CD4-positive, CD25-positive, alpha-beta regulatory T cell (primary cell): Measurements from ENCODE around the gene PPP2R5D. TPM values are rescaled to one million over a fixed set of nuclear protein-coding genes. Genes with fewer than 3 reads are reported as not detected.

ENCODE experiments used
- ATAC-seq, 2 donors: fragments of 150-1000 bp; cut with Tn5 transposase; one replicate each; pipeline ENCODE4 v1.10.0; 2021; ENCODE audit warnings: low read depth in 2 of 2, moderate number of reproducible peaks in 2 of 2, moderate library complexity in 1 of 2
- DNase-seq, 3 donors: peaks; one replicate each; pipeline versions ENCODE4 v3.0.0 to v3.0.0-alpha.2; 2012 to 2022; ENCODE audit warnings: mixed read lengths in 1 of 3
- H3K27ac ChIP-seq: one replicate; pipeline ENCODE4 v1.7.0; 2013; ENCODE audit warnings: mild to moderate bottlenecking, low read length; ENCODE audit not compliant: insufficient read depth, poor library complexity, severe bottlenecking
- H3K27me3 ChIP-seq: one replicate; pipeline ENCODE4 v1.7.0; 2013; ENCODE audit warnings: low read length; ENCODE audit not compliant: control insufficient read depth, insufficient read depth
- H3K36me3 ChIP-seq: one replicate; pipeline ENCODE4 v1.7.0; 2013; ENCODE audit warnings: mild to moderate bottlenecking, low read length, moderate library complexity; ENCODE audit not compliant: control insufficient read depth, insufficient read depth
- H3K4me1 ChIP-seq: 2 replicates; pipeline ENCODE4 v1.7.0; 2013; ENCODE audit warnings: mild to moderate bottlenecking, low read length; ENCODE audit not compliant: insufficient read depth, control insufficient read depth, poor library complexity, severe bottlenecking
- H3K4me3 ChIP-seq: one replicate; pipeline ENCODE4 v1.7.0; 2013; ENCODE audit warnings: low read depth, mild to moderate bottlenecking, low read length, moderate library complexity
- H3K9me3 ChIP-seq, 2 experiments: 1 replicate in 1 of 2; 2 replicates in 1 of 2; pipeline ENCODE4 v1.7.0; 2013; ENCODE audit warnings: low read length in 2 of 2, mild to moderate bottlenecking in 1 of 2, moderate library complexity in 1 of 2; ENCODE audit not compliant: control insufficient read depth in 2 of 2
- H3K27ac Mint-ChIP-seq, 3 donors: one replicate each; pipeline ENCODE4 v1.8.0; 2020 to 2022; ENCODE audit warnings: mild to moderate bottlenecking in 3 of 3, mixed read lengths in 3 of 3, moderate library complexity in 2 of 3
- H3K27me3 Mint-ChIP-seq: one replicate; pipeline ENCODE4 v1.8.0; 2022; ENCODE audit warnings: mild to moderate bottlenecking, mixed read lengths
- H3K36me3 Mint-ChIP-seq: one replicate; pipeline ENCODE4 v1.8.0; 2020; ENCODE audit warnings: mixed read lengths
- H3K4me1 Mint-ChIP-seq, 4 donors: one replicate each; pipeline ENCODE4 v1.8.0; 2020 to 2022; ENCODE audit warnings: mixed read lengths in 4 of 4, mild to moderate bottlenecking in 1 of 4
- H3K4me3 Mint-ChIP-seq, 4 donors: one replicate each; pipeline ENCODE4 v1.8.0; 2020 to 2022; ENCODE audit warnings: mild to moderate bottlenecking in 4 of 4, mixed read lengths in 4 of 4, moderate library complexity in 3 of 4
- H3K9me3 Mint-ChIP-seq, 7 donors: one replicate each; pipeline ENCODE4 v1.8.0; 2020 to 2022; ENCODE audit warnings: mixed read lengths in 7 of 7, mild to moderate bottlenecking in 3 of 7, moderate library complexity in 2 of 7
- polyA plus RNA-seq, 4 donors: library from polyadenylated mRNA; unstranded; fragments of 300-500 nt; fragmentation: Illumina TruSeq; gene quantifications; one replicate each; pipeline ENCODE4 v1.2.3, GENCODE V29; 2021
- total RNA-seq: library from RNA; stranded (reverse); gene quantifications from one replicate; pipeline ENCODE4 v1.2.3, GENCODE V29; 2022

PPP2R5D gene
- total and polyA plus RNA-seq, 5 donors from 2014 or later, result 23.0 to 35.4 (median 26.3) TPM

GRCh38 chr6:43013843-43014433, 29.6 kb downstream of the PPP2R5D start, which contains the start of the genes KLHDC3 and MEA1:
Gene KLHDC3 (plus strand): TSS chr6:43014249. CDS start chr6:43017193, 2,944 bp downstream.
Gene MEA1 (minus strand): TSS chr6:43013946. CDS start chr6:43013813, 133 bp downstream.
- peak; percentile 93 to 95 for ATAC-seq
- no peaks in the 10 kb centered on the region for H3K27me3 Mint-ChIP-seq

GRCh38 chr6:43014434-43014909, 30.1 kb downstream of the PPP2R5D start:
- H3K27ac ChIP-seq, result peak overlapping the region; percentile 79
- H3K9me3 ChIP-seq, result no peaks in the 10 kb centered on the region
- Mint-ChIP-seq H3K4me1 (peaks cover 0 to 85% (median 41%) of the 10 kb centered on the region in 4 donors), H3K36me3 (peaks cover 19% of the 10 kb centered on the region), H3K9me3 (peaks cover 0 to 1% (median 0%) of the 10 kb centered on the region in 7 donors), H3K27ac (peak overlapping the region; percentile 90 to 97 (median 96)), H3K27me3 (no peaks in the 10 kb centered on the region), H3K4me3 (peak overlapping the region; percentile 89 to 98 (median 94))
- H3K27me3 ChIP-seq, result no peaks in the 10 kb centered on the region
- H3K4me1 ChIP-seq, result peaks cover 42% of the 10 kb centered on the region
- peaks cover 45% of the 10 kb centered on the region for H3K36me3 ChIP-seq
- DNase-seq (no peak), ATAC-seq (no peak)
- H3K4me3 ChIP-seq, result peak overlapping the region; percentile 87

More at GRCh38 chr6:43013843-43014433, 29.6 kb downstream of the PPP2R5D start, which contains the start of the genes KLHDC3 and MEA1:
- Histone ChIP-seq H3K27me3 (no peaks in the 10 kb centered on the region), H3K4me1 (peaks cover 42% of the 10 kb centered on the region), H3K36me3 (peaks cover 45% of the 10 kb centered on the region), H3K27ac (peak within 1 kb of the TSS; percentile 79), H3K4me3 (peak within 1 kb of the TSS; percentile 87), H3K9me3 (no peaks in the 10 kb centered on the region)
- peak within 1 kb of the TSS; percentile 96 to 97 (median 97) for H3K27ac Mint-ChIP-seq
- H3K36me3 Mint-ChIP-seq, result peaks cover 15% of the 10 kb centered on the region
- peak; percentile 98 to 100 (median 99) for DNase-seq
- peak within 1 kb of the TSS; percentile 89 to 98 (median 94) for H3K4me3 Mint-ChIP-seq
- peaks cover 0 to 83% (median 39%) of the 10 kb centered on the region in 4 donors for H3K4me1 Mint-ChIP-seq
- peaks cover 0 to 1% (median 0%) of the 10 kb centered on the region in 7 donors for H3K9me3 Mint-ChIP-seq

- Histone ChIP-seq H3K9me3 (no peaks in the 10 kb centered on the region), H3K27me3 (no peaks in the 10 kb centered on the region), H3K4me3 (no peak overlapping the region), H3K4me1 (peaks cover 49% of the 10 kb centered on the region), H3K27ac (peak overlapping the region; percentile 2), H3K36me3 (peaks cover 33% of the 10 kb centered on the region)
- no peaks in the 10 kb centered on the region for H3K27me3 Mint-ChIP-seq
- no peak for ATAC-seq
- H3K4me1 Mint-ChIP-seq, result peaks cover 0 to 83% (median 37%) of the 10 kb centered on the region in 4 donors
- DNase-seq, result no peak
- H3K4me3 Mint-ChIP-seq, result peak overlapping the region in 3 of 4 donors; percentile 75 to 98 (median 78)
- H3K27ac Mint-ChIP-seq, result peak overlapping the region in 2 of 3 donors; percentile 46 to 86
- H3K36me3 Mint-ChIP-seq, result peaks cover 16% of the 10 kb centered on the region
- H3K9me3 Mint-ChIP-seq, result no peaks in the 10 kb centered on the region
Observed at GRCh38 chr6:43016176-43016942, 32.0 kb downstream of the PPP2R5D start.

- H3K9me3 ChIP-seq, result no peaks in the 10 kb centered on the region
- peaks cover 19% of the 10 kb centered on the region for H3K36me3 Mint-ChIP-seq
- H3K27me3 Mint-ChIP-seq, result no peaks in the 10 kb centered on the region
- no peaks in the 10 kb centered on the region for H3K9me3 Mint-ChIP-seq
- H3K4me1 ChIP-seq, result peaks cover 49% of the 10 kb centered on the region
- H3K27ac Mint-ChIP-seq, result peak overlapping the region in 1 of 3 donors; percentile 38
- H3K27me3 ChIP-seq, result no peaks in the 10 kb centered on the region
- peaks cover 0 to 82% (median 38%) of the 10 kb centered on the region in 4 donors for H3K4me1 Mint-ChIP-seq
- H3K36me3 ChIP-seq, result peaks cover 29% of the 10 kb centered on the region
- ATAC-seq (no peak), DNase-seq (no peak)
- H3K4me3 Mint-ChIP-seq, result peak overlapping the region in 2 of 4 donors; percentile 15 to 98
- H3K4me3 ChIP-seq, result no peak overlapping the region
- H3K27ac ChIP-seq, result peak overlapping the region; percentile 2
Observed at GRCh38 chr6:43016943-43017334, 32.6 kb downstream of the PPP2R5D start.

GRCh38 chr6:43019152-43019551, 34.8 kb downstream of the PPP2R5D start:
- H3K27me3 Mint-ChIP-seq, result no peaks in the 10 kb centered on the region
- Histone ChIP-seq H3K4me1 (peaks cover 45% of the 10 kb centered on the region), H3K27ac (no peak overlapping the region), H3K36me3 (peaks cover 29% of the 10 kb centered on the region), H3K27me3 (no peaks in the 10 kb centered on the region), H3K4me3 (no peak overlapping the region), H3K9me3 (no peaks in the 10 kb centered on the region)
- H3K36me3 Mint-ChIP-seq, result peaks cover 21% of the 10 kb centered on the region
- ATAC-seq, result no peak
- H3K4me3 Mint-ChIP-seq, result peak overlapping the region in 3 of 4 donors; percentile 78 to 98 (median 86)
- peaks cover 2 to 73% (median 24%) of the 10 kb centered on the region in 4 donors for H3K4me1 Mint-ChIP-seq
- no peaks in the 10 kb centered on the region for H3K9me3 Mint-ChIP-seq
- H3K27ac Mint-ChIP-seq, result no peak overlapping the region
- no peak for DNase-seq

GRCh38 chr6:43020052-43020705, 35.8 kb downstream of the PPP2R5D start:
- peak overlapping the region; percentile 62 to 98 (median 78) for H3K4me3 Mint-ChIP-seq

GRCh38 chr6:43020847-43021246, 36.5 kb downstream of the PPP2R5D start:
- Histone ChIP-seq H3K27me3 (no peaks in the 10 kb centered on the region), H3K36me3 (peaks cover 41% of the 10 kb centered on the region), H3K4me1 (peaks cover 31% of the 10 kb centered on the region), H3K9me3 (no peaks in the 10 kb centered on the region), H3K4me3 (peak overlapping the region; percentile 66), H3K27ac (peak overlapping the region; percentile 74)
- Mint-ChIP-seq H3K36me3 (peaks cover 27% of the 10 kb centered on the region), H3K27me3 (no peaks in the 10 kb centered on the region), H3K4me1 (peaks cover 6 to 66% (median 23%) of the 10 kb centered on the region in 4 donors), H3K4me3 (peak overlapping the region; percentile 91 to 98 (median 93)), H3K9me3 (no peaks in the 10 kb centered on the region), H3K27ac (peak overlapping the region in 2 of 3 donors; percentile 87 to 88)
- DNase-seq, result no peak
- ATAC-seq, result no peak

More at GRCh38 chr6:43020052-43020705, 35.8 kb downstream of the PPP2R5D start:
- no peaks in the 10 kb centered on the region for H3K9me3 Mint-ChIP-seq
- peak overlapping the region; percentile 60 to 88 (median 79) for H3K27ac Mint-ChIP-seq
- no peaks in the 10 kb centered on the region for H3K9me3 ChIP-seq
- DNase-seq (no peak), ATAC-seq (no peak)
- peaks cover 6 to 70% (median 23%) of the 10 kb centered on the region in 4 donors for H3K4me1 Mint-ChIP-seq
- H3K27me3 Mint-ChIP-seq, result no peaks in the 10 kb centered on the region
- no peak overlapping the region for H3K4me3 ChIP-seq
- peaks cover 27% of the 10 kb centered on the region for H3K36me3 Mint-ChIP-seq
- H3K36me3 ChIP-seq, result peaks cover 37% of the 10 kb centered on the region
- H3K4me1 ChIP-seq, result peaks cover 36% of the 10 kb centered on the region
- H3K27ac ChIP-seq, result peak overlapping the region; percentile 74
- H3K27me3 ChIP-seq, result no peaks in the 10 kb centered on the region
